H1 (cell line): ENCODE data around the gene POLN. TPM values are rescaled to one million over a fixed set of nuclear protein-coding genes. Genes with fewer than 3 reads are reported as not detected.
"Not testable (repeated sequence)": the region's sequence is repeated elsewhere in the genome, so short reads cannot be mapped to it uniquely, and the experiment has no call there.

Source experiments
- CTCF ChIA-PET: fragments of 300-600 bp; sonication (Branson Sonifier 250); formaldehyde crosslinking; loops from one replicate; lab custom pipeline; 2021; ENCODE audit not compliant: partially characterized antibody; lab: Charles Lee
- POLR2A ChIA-PET: fragments of 300-600 bp; sonication (Branson Sonifier 250); formaldehyde crosslinking; loops from one replicate; lab custom pipeline; 2021; ENCODE audit warnings: inconsistent platforms; ENCODE audit not compliant: partially characterized antibody; lab: Charles Lee
- DNase-seq, 2 experiments: peaks; one replicate each; pipeline versions ENCODE4 v3.0.0 to v3.0.0-alpha.2; 2010 to 2022; ENCODE audit warnings: low spot score in 2 of 2, low read depth in 1 of 2, mixed read lengths in 1 of 2
- FAIRE-seq: peaks from 2 replicates; lab custom pipeline; 2011; peaks lifted over from hg19 to GRCh38; lab: Jason Lieb, UNC
- H2AFZ ChIP-seq: 2 replicates; pipeline ENCODE4 v1.8.1; 2012; ENCODE audit warnings: low read length, inconsistent platforms
- H2AK5ac ChIP-seq: 2 replicates; pipeline ENCODE4 v1.6.1; 2013; ENCODE audit warnings: low read depth, low read length
- H2BK120ac ChIP-seq: replicated peaks from 2 replicates; pipeline ENCODE3; 2013; ENCODE audit warnings: low read depth, low read length, inconsistent platforms
- H2BK12ac ChIP-seq: 2 replicates; pipeline ENCODE4 v1.6.1; 2013; ENCODE audit warnings: low read depth, low read length
- H2BK15ac ChIP-seq: 2 replicates; pipeline ENCODE4 v1.6.1; 2013; ENCODE audit warnings: low read length
- H2BK20ac ChIP-seq: 2 replicates; pipeline ENCODE4 v1.6.1; 2013; ENCODE audit warnings: low read length
- H2BK5ac ChIP-seq: 2 replicates; pipeline ENCODE4 v1.6.1; 2013; ENCODE audit warnings: low read depth, low read length
- H3K14ac ChIP-seq: 2 replicates; pipeline ENCODE4 v1.6.1; 2013; ENCODE audit warnings: inconsistent platforms; ENCODE audit not compliant: insufficient read length
- H3K18ac ChIP-seq: 2 replicates; pipeline ENCODE4 v1.6.1; 2013; ENCODE audit warnings: low read length; ENCODE audit errors: extremely low read depth
- H3K23ac ChIP-seq: 2 replicates; pipeline ENCODE4 v1.6.1; 2013; ENCODE audit warnings: inconsistent platforms; ENCODE audit not compliant: insufficient read length
- H3K23me2 ChIP-seq: 2 replicates; pipeline ENCODE4 v1.6.1; 2013; ENCODE audit warnings: low read depth, low read length
- H3K27ac ChIP-seq: 2 replicates; pipeline ENCODE4 v1.6.1; 2011; ENCODE audit warnings: low read depth, low read length, inconsistent platforms
- H3K27me3 ChIP-seq, 4 experiments: replicated peaks in 1 of 4; 1 replicate in 1 of 4; 2 replicates in 3 of 4; pipeline versions ENCODE4 v1.6.1 to v1.8.1; 2011 to 2013; ENCODE audit warnings: low read length in 3 of 4, mild to moderate bottlenecking in 3 of 4, inconsistent platforms in 2 of 4, mixed read lengths in 2 of 4, moderate library complexity in 1 of 4; ENCODE audit not compliant: control insufficient read depth in 3 of 4, insufficient read depth in 3 of 4; ENCODE audit errors: extremely low read depth in 1 of 4
- H3K36me3 ChIP-seq, 4 experiments: 2 replicates each; pipeline versions ENCODE4 v1.6.1 to v1.8.1; 2011 to 2013; ENCODE audit warnings: mild to moderate bottlenecking in 4 of 4, low read length in 3 of 4, moderate library complexity in 2 of 4, control low read depth in 1 of 4, inconsistent platforms in 1 of 4; ENCODE audit not compliant: insufficient read depth in 4 of 4, control insufficient read depth in 2 of 4
- H3K4ac ChIP-seq: replicated peaks from 2 replicates; pipeline ENCODE3; 2013; ENCODE audit warnings: low read length, low read depth, mixed read lengths, inconsistent platforms; ENCODE audit not compliant: insufficient read length
- H3K4me1 ChIP-seq, 4 experiments: replicated peaks in 1 of 4; 1 replicate in 1 of 4; 2 replicates in 3 of 4; pipeline versions ENCODE4 v1.6.1 to v1.8.1; 2011 to 2013; ENCODE audit warnings: low read length in 3 of 4, inconsistent platforms in 2 of 4, mixed read lengths in 1 of 4; ENCODE audit not compliant: insufficient read depth in 4 of 4, control insufficient read depth in 3 of 4
- H3K4me2 ChIP-seq, 2 experiments: 2 replicates each; pipeline versions ENCODE4 v1.6.1 to v1.8.1; 2011 to 2013; ENCODE audit warnings: low read depth in 2 of 2, low read length in 2 of 2, control low read depth in 1 of 2, inconsistent platforms in 1 of 2, mild to moderate bottlenecking in 1 of 2; ENCODE audit not compliant: insufficient read depth in 1 of 2
- H3K4me3 ChIP-seq, 4 experiments: fragments of 200-600, 300-600 bp in 1 of 4; sonication (generic), shearing (Covaris generic), sonication (Bioruptor Twin) in 1 of 4; 2 replicates each; pipeline versions ENCODE4 v1.5.1 to v1.8.1; 2011 to 2016; ENCODE audit warnings: low read length in 4 of 4, low read depth in 3 of 4, control low read depth in 2 of 4, inconsistent platforms in 2 of 4, mild to moderate bottlenecking in 2 of 4, mixed read lengths in 1 of 4, moderate library complexity in 1 of 4; ENCODE audit not compliant: insufficient read depth in 2 of 4; ENCODE audit errors: extremely low read depth in 1 of 4
- H3K56ac ChIP-seq: replicated peaks from 2 replicates; pipeline ENCODE3; 2013; ENCODE audit warnings: low read depth, mild to moderate bottlenecking, mixed read lengths, low read length, inconsistent platforms; ENCODE audit not compliant: insufficient read length
- H3K79me1 ChIP-seq: 2 replicates; pipeline ENCODE4 v1.6.1; 2013; ENCODE audit warnings: low read depth, low read length, control low read depth
- H3K79me2 ChIP-seq, 2 experiments: 2 replicates each; pipeline versions ENCODE4 v1.6.1 to v1.8.1; 2012 to 2013; ENCODE audit warnings: low read length in 2 of 2, mild to moderate bottlenecking in 2 of 2, inconsistent platforms in 1 of 2; ENCODE audit not compliant: insufficient read depth in 2 of 2, control insufficient read depth in 1 of 2
- H3K9ac ChIP-seq, 4 experiments: replicated peaks in 1 of 4; 1 replicate in 1 of 4; 2 replicates in 3 of 4; pipeline versions ENCODE4 v1.6.1 to v1.8.1; 2011 to 2013; ENCODE audit warnings: low read depth in 3 of 4, low read length in 3 of 4, control low read depth in 2 of 4, mild to moderate bottlenecking in 2 of 4, moderate library complexity in 2 of 4, inconsistent platforms in 1 of 4; ENCODE audit errors: extremely low read depth in 1 of 4
- H3K9me3 ChIP-seq, 2 experiments: 2 replicates each; pipeline versions ENCODE4 v1.6.1 to v1.8.1; 2012 to 2013; ENCODE audit warnings: mild to moderate bottlenecking in 2 of 2, moderate library complexity in 2 of 2, control low read depth in 1 of 2, inconsistent platforms in 1 of 2, low read depth in 1 of 2, low read length in 1 of 2, mixed read lengths in 1 of 2; ENCODE audit not compliant: insufficient read depth in 2 of 2
- H4K20me1 ChIP-seq, 2 experiments: replicated peaks in 1 of 2; 2 replicates each; pipeline versions ENCODE3 to v1.8.1; 2011 to 2013; ENCODE audit warnings: inconsistent platforms in 2 of 2, low read length in 2 of 2, mild to moderate bottlenecking in 1 of 2; ENCODE audit not compliant: insufficient read depth in 2 of 2, control insufficient read depth in 1 of 2
- H4K5ac ChIP-seq: 2 replicates; pipeline ENCODE4 v1.6.1; 2013; ENCODE audit warnings: low read length, low read depth, mixed read lengths, inconsistent platforms; ENCODE audit not compliant: insufficient read length
- H4K8ac ChIP-seq: 2 replicates; pipeline ENCODE4 v1.8.0; 2013; ENCODE audit warnings: mild to moderate bottlenecking, moderate library complexity, low read length, inconsistent platforms; ENCODE audit not compliant: insufficient read depth; ENCODE audit errors: extremely low read depth
- H4K91ac ChIP-seq: replicated peaks from 2 replicates; pipeline ENCODE3; 2013; ENCODE audit warnings: low read length, mixed read lengths, inconsistent platforms; ENCODE audit not compliant: insufficient read length
- CTCF ChIP-seq, 3 experiments: IDR thresholded peaks; 1 replicate in 2 of 3; 2 replicates in 1 of 3; pipeline versions ENCODE4 v1.5.1 to v1.6.1; 2011; ENCODE audit warnings: low read length in 3 of 3, mild to moderate bottlenecking in 3 of 3, inconsistent platforms in 2 of 3, low read depth in 1 of 3, moderate library complexity in 1 of 3; ENCODE audit not compliant: insufficient read depth in 1 of 3; ENCODE audit errors: control extremely low read depth in 1 of 3
- FOSL1 ChIP-seq: IDR thresholded peaks from 2 replicates; pipeline ENCODE4 v1.6.1; 2011; ENCODE audit warnings: mild to moderate bottlenecking, low read depth, low read length, moderate library complexity; ENCODE audit not compliant: insufficient read depth
- WGBS, 2 experiments: shearing (Covaris generic) in 1 of 2; methylation state at CpG; one replicate each; pipeline versions ENCODE4 v1.1.6 to v1.1.7; 2013 to 2015; ENCODE audit warnings: low lambda C conversion rate in 2 of 2, mixed read lengths in 2 of 2, inconsistent platforms in 1 of 2, low coverage in 1 of 2, missing lambda C conversion rate in 1 of 2; ENCODE audit not compliant: insufficient replicate concordance in 2 of 2, insufficient coverage in 1 of 2, insufficient read length in 1 of 2; ENCODE audit errors: extremely low coverage in 1 of 2, missing lambda C conversion rate in 1 of 2; 5-methylcytosine and 5-hydroxymethylcytosine counted together
- polyA plus RNA-seq, 7 experiments: library from polyadenylated mRNA; depleted of rRNA in 3 of 7; stranded (reverse) in 5 of 7; unstranded in 2 of 7; fragments of >200 nt in 5 of 7; fragments of 200-250 nt in 2 of 7; gene quantifications; 1 replicate in 5 of 7; 2 replicates in 1 of 7; 4 replicates in 1 of 7; pipeline versions ENCODE4 v1.2.1 to v1.2.3, GENCODE V29; 2011 to 2013; ENCODE audit warnings: missing spikeins in 2 of 7, mixed read lengths in 2 of 7
- total RNA-seq: library from RNA; stranded (reverse); fragmentation: NEBNext Ultra II Directional; extraction: Animal tissue kit (Norgen Biotek cat#: 25700); gene quantifications from 2 replicates; pipeline ENCODE4 v1.2.1, GENCODE V29; 2021

The POLN gene
- total and polyA plus RNA-seq, 2 of the 8 experiments (the other 6 are each of a cell fraction or from before 2014, with no cell fraction given) = 0.98 to 1.5 TPM

- TF ChIP-seq CTCF (IDR thresholded peaks at IDR 0.05; ENCODE audit: control extremely low read depth in 1 of 3, insufficient read depth in 1 of 3, low read depth in 1 of 3, low read length in 3 of 3) = no peak
- TF ChIP-seq FOSL1 = no peak
These were observed 29.1 kb downstream of the POLN start (continued) for GRCh38 chr4:2212831-2213230.

GRCh38 chr4:2202789-2203188, 39.1 kb downstream of the POLN start:
- WGBS, 2 experiments = 93% methylated on average over 1 of the region's 1 CpG; no CpG with 5 or more reads in 1 of the 2 experiments
- H3K56ac ChIP-seq, H3K4me3 ChIP-seq, H3K27me3 ChIP-seq, H3K23ac ChIP-seq, H3K4me2 ChIP-seq, H3K4ac ChIP-seq, H3K79me1 ChIP-seq, H3K27ac ChIP-seq, H2BK5ac ChIP-seq, H2AFZ ChIP-seq, POLR2A ChIA-PET, H4K20me1 ChIP-seq, H3K18ac ChIP-seq, H4K8ac ChIP-seq, H2BK12ac ChIP-seq, FAIRE-seq, H4K91ac ChIP-seq, H3K9me3 ChIP-seq, H3K23me2 ChIP-seq, H3K36me3 ChIP-seq, H3K14ac ChIP-seq, H2BK15ac ChIP-seq, DNase-seq, H3K9ac ChIP-seq, H4K5ac ChIP-seq, CTCF ChIA-PET, H3K79me2 ChIP-seq, H3K4me1 ChIP-seq, H2AK5ac ChIP-seq, H2BK20ac ChIP-seq, H2BK120ac ChIP-seq: not testable (repeated sequence)
